ENCODE results near the gene DAPK1. TPM values are rescaled to one million over a fixed set of nuclear protein-coding genes. Genes with fewer than 3 reads are reported as not detected.

Gene DAPK1
- polyA plus RNA-seq, 1 of the 3 experiments (the other 2 are of a cell fraction): 0.61 TPM

DNA sequence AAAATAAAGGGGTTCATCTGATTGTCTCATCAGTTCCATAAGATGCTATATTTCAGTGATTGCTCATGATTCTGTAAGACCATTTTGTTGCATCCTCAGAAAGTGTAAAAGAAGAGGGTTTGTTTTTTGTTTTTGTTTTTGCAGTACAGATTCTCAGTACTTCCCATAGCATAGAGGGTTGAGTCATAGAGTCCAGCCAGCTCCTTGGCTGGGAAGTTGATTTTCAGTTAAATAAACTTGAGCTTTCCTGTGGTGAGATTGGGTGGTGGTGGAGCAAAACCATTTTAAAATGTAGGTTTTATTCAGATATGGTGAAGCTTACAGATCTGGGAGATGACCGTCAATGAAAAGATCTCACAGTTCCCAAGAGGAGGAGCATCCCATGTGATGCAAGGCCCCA lies 48.2 kb downstream of the DAPK1 start:
- TF ChIP-seq GATA2 (CRISPR knock-in tag; IDR thresholded peaks at IDR 0.05): no peak
- TF ChIP-seq YY1 (IDR thresholded peaks at IDR 0.05; ENCODE audit: low read depth): no peak
- TF ChIP-seq RXRA (IDR thresholded peaks at IDR 0.05; ENCODE audit: borderline replicate concordance, low read depth): no peak
- TF ChIP-seq FOXM1 (IDR thresholded peaks at IDR 0.05; ENCODE audit: low read depth): no peak
- no peak for TF ChIP-seq TEAD4 (IDR thresholded peaks at IDR 0.05; ENCODE audit: borderline replicate concordance, insufficient read depth)
- no peak for TF ChIP-seq FOSL2 (IDR thresholded peaks at IDR 0.05; ENCODE audit: borderline replicate concordance, low read depth)
- TF ChIP-seq MAX (IDR thresholded peaks at IDR 0.05; ENCODE audit: low read depth): no peak
- no peak for TF ChIP-seq JUND (IDR thresholded peaks at IDR 0.05)
- TF ChIP-seq, protein P1, sequence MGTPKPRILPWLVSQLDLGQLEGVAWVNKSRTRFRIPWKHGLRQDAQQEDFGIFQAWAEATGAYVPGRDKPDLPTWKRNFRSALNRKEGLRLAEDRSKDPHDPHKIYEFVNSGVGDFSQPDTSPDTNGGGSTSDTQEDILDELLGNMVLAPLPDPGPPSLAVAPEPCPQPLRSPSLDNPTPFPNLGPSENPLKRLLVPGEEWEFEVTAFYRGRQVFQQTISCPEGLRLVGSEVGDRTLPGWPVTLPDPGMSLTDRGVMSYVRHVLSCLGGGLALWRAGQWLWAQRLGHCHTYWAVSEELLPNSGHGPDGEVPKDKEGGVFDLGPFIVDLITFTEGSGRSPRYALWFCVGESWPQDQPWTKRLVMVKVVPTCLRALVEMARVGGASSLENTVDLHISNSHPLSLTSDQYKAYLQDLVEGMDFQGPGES (IDR thresholded peaks at IDR 0.05; ENCODE audit: low read depth, low read length): no peak
- no peak for TF ChIP-seq TAF1 (IDR thresholded peaks at IDR 0.05; ENCODE audit: borderline replicate concordance, low read depth, low read length)
- no peak for TF ChIP-seq REST (IDR thresholded peaks at IDR 0.05; ENCODE audit: low read depth, low read length)
- no peak for TF ChIP-seq RCOR1 (IDR thresholded peaks at IDR 0.05; ENCODE audit: low read length)
- no peak for TF ChIP-seq RFX5 (IDR thresholded peaks at IDR 0.05; ENCODE audit: low read length)
- H3K79me2 ChIP-seq (ENCODE audit: insufficient read depth): no peaks in the 10 kb centered on the region
- H3K27me3 ChIP-seq (ENCODE audit: insufficient read depth): no peaks in the 10 kb centered on the region
- H3K4me2 ChIP-seq: no peak overlapping the region
- 83% methylated on average over 1 of the region's 1 CpG for WGBS (ENCODE audit: low lambda C conversion rate)
- H3K4me1 ChIP-seq (ENCODE audit: control insufficient read depth in 1 of 2, insufficient read depth in 2 of 2, low read depth in 1 of 2, low read length in 1 of 2): peaks cover 5 to 13% of the 10 kb centered on the region in 2 experiments; a peak in 2 of 4 replicates
- no peak overlapping the region for H3K9ac ChIP-seq
- CTCF ChIA-PET: interaction anchor here (1.4 to 3.3 kb wide), 3 partner anchors 9 to 77 kb away, joined by 3 to 15 read pairs (median 4); no protein-coding TSS in a partner anchor
- H3K36me3 ChIP-seq (replicated peaks in 1 of 2; ENCODE audit: control insufficient read depth in 1 of 2, insufficient read depth in 2 of 2, low read length in 1 of 2): no peaks in the 10 kb centered on the region
- no peak overlapping the region for H3K4me3 ChIP-seq (ENCODE audit: low read depth in 2 of 2, low read length in 1 of 2)
- POLR2A ChIA-PET: no interaction called here
- no peaks in the 10 kb centered on the region for H4K20me1 ChIP-seq (ENCODE audit: insufficient read depth)
- no peak for DNase-seq
- H3K9me3 ChIP-seq: no peaks in the 10 kb centered on the region
- H3F3A ChIP-seq (replicated peaks; ENCODE audit: insufficient read depth): no peaks in the 10 kb centered on the region
- no peaks in the 10 kb centered on the region for H3K9me2 ChIP-seq
- H2AFZ ChIP-seq (ENCODE audit: low read depth): no peak overlapping the region
- no peak overlapping the region for H3K27ac ChIP-seq (ENCODE audit: low read depth in 2 of 2, low read length in 1 of 2)

DNA sequence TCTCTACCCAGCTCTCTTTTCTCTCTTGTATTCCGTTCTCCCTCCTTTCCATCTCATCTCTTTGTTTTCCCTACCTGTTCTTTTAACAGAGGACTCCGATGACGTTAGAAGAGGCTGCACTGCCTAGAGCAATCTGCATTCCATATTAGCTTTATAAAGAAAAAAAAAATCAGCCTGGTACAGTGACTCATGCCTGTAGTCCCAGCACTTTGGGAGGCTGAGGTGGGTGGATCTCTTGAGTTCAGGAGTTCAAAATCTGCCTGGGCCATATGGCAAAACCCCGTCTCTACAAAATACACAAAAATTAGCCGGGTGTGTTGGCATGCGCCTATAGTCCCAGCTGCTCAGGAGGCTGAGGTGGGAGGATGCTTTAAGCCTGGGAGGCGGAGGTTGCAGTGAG lies 49.0 kb downstream of the DAPK1 start:
- no peak overlapping the region for H2AFZ ChIP-seq (ENCODE audit: low read depth)
- H3F3A ChIP-seq (replicated peaks; ENCODE audit: insufficient read depth): no peaks in the 10 kb centered on the region
- ChIA-PET POLR2A (no interaction called here), CTCF (interaction anchor here (0.6 to 3.3 kb wide), 4 partner anchors 9 to 77 kb away, joined by 3 to 15 read pairs (median 4); no protein-coding TSS in a partner anchor)
- H3K36me3 ChIP-seq (replicated peaks in 1 of 2; ENCODE audit: control insufficient read depth in 1 of 2, insufficient read depth in 2 of 2, low read length in 1 of 2): no peaks in the 10 kb centered on the region
- no peak overlapping the region for H3K9ac ChIP-seq
- H3K9me3 ChIP-seq: no peaks in the 10 kb centered on the region
- no peak overlapping the region for H3K4me3 ChIP-seq (ENCODE audit: low read depth in 2 of 2, low read length in 1 of 2)
- H3K4me1 ChIP-seq (ENCODE audit: control insufficient read depth in 1 of 2, insufficient read depth in 2 of 2, low read depth in 1 of 2, low read length in 1 of 2): peaks cover 8 to 13% of the 10 kb centered on the region in 2 experiments; a peak in 2 of 4 replicates
- DNase-seq: no peak
- H3K79me2 ChIP-seq (ENCODE audit: insufficient read depth): no peaks in the 10 kb centered on the region
- no peak overlapping the region for H3K27ac ChIP-seq (ENCODE audit: low read depth in 2 of 2, low read length in 1 of 2)
- no peaks in the 10 kb centered on the region for H3K9me2 ChIP-seq
- H3K27me3 ChIP-seq (ENCODE audit: insufficient read depth): no peaks in the 10 kb centered on the region
- 51% methylated on average over 7 of the region's 7 CpGs for WGBS (ENCODE audit: low lambda C conversion rate)
- H4K20me1 ChIP-seq (ENCODE audit: insufficient read depth): no peaks in the 10 kb centered on the region
- H3K4me2 ChIP-seq: no peak overlapping the region
- TF ChIP-seq RAD21 (IDR thresholded peaks at IDR 0.05; ENCODE audit: low read length) (no peak), YY1 (IDR thresholded peaks at IDR 0.05; ENCODE audit: low read depth) (no peak), SIN3A (IDR thresholded peaks at IDR 0.05; ENCODE audit: borderline replicate concordance, low read depth, low read length) (no peak), SMC3 (IDR thresholded peaks at IDR 0.05; ENCODE audit: low read depth, low read length) (no peak), TAF1 (IDR thresholded peaks at IDR 0.05; ENCODE audit: borderline replicate concordance, low read depth, low read length) (no peak), CHD2 (IDR thresholded peaks at IDR 0.05; ENCODE audit: low read length, partially characterized antibody) (no peak), REST (IDR thresholded peaks at IDR 0.05; ENCODE audit: low read depth, low read length) (no peak), USF1 (IDR thresholded peaks at IDR 0.05; ENCODE audit: borderline replicate concordance, low read depth) (no peak), RXRA (IDR thresholded peaks at IDR 0.05; ENCODE audit: borderline replicate concordance, low read depth) (no peak), GABPA (IDR thresholded peaks at IDR 0.05; ENCODE audit: low read depth) (no peak)

Measured in SK-N-SH (cell line).